Endothelial cell of umbilical vein (primary cell): ENCODE measurements around the gene PDE3A.

Source experiments
- CTCF ChIP-seq, 2 donors: IDR thresholded peaks; 1 replicate in 1 of 2; 2 replicates in 1 of 2; pipeline ENCODE4 v1.5.1; 2011; ENCODE audit warnings: low read length in 2 of 2, mild to moderate bottlenecking in 2 of 2, moderate library complexity in 2 of 2, control low read depth in 1 of 2, inconsistent platforms in 1 of 2, low read depth in 1 of 2; ENCODE audit not compliant: insufficient read depth in 1 of 2; ENCODE audit errors: extremely low read depth in 1 of 2
- EZH2 ChIP-seq: IDR thresholded peaks from 2 replicates; pipeline ENCODE4 v1.6.1; 2012; ENCODE audit warnings: borderline replicate concordance, low read depth, mild to moderate bottlenecking, moderate library complexity, low read length, inconsistent platforms; ENCODE audit not compliant: severe bottlenecking
- GATA2 ChIP-seq: IDR thresholded peaks from 2 replicates; pipeline ENCODE4 v1.7.0; 2011; ENCODE audit warnings: low read depth, mild to moderate bottlenecking, moderate library complexity, mixed read lengths, low read length; ENCODE audit not compliant: insufficient read length, insufficient read depth
- JUN ChIP-seq: IDR thresholded peaks from 2 replicates; pipeline ENCODE4 v1.6.1; 2011; ENCODE audit warnings: borderline replicate concordance, low read depth; ENCODE audit not compliant: insufficient read length, insufficient read depth
- MAX ChIP-seq: IDR thresholded peaks from 2 replicates; pipeline ENCODE4 v1.6.1; 2011; ENCODE audit not compliant: insufficient read depth, insufficient read length
- POLR2A ChIP-seq: IDR thresholded peaks from 2 replicates; pipeline ENCODE4 v1.6.1; 2012; ENCODE audit warnings: low read depth, mild to moderate bottlenecking, control low read depth, low read length
- POLR2AphosphoS5 ChIP-seq: IDR thresholded peaks from 2 replicates; pipeline ENCODE4 v1.6.1; 2012; ENCODE audit warnings: low read depth, mild to moderate bottlenecking, control low read depth, low read length, moderate library complexity; ENCODE audit not compliant: insufficient read depth

- no peak for TF ChIP-seq POLR2AphosphoS5
- TF ChIP-seq CTCF (IDR thresholded peaks at IDR 0.05; ENCODE audit: extremely low read depth in 1 of 2, insufficient read depth in 1 of 2, low read depth in 1 of 2, low read length in 2 of 2) = no peak
- TF ChIP-seq POLR2A = no peak
- no peak for TF ChIP-seq EZH2
- TF ChIP-seq MAX = no peak
- no peak for TF ChIP-seq JUN
- TF ChIP-seq GATA2 = no peak
Observed at GRCh38 chr12:20507056-20507455, 138.7 kb downstream of the PDE3A start.
